NT2/D1 (cell line): ENCODE measurements around the gene TMEM87A.

Experiments
- SUZ12 ChIP-seq: IDR thresholded peaks from 2 replicates; pipeline ENCODE4 v1.6.1; 2011; ENCODE audit not compliant: insufficient read length, insufficient read depth; ENCODE audit errors: extremely low read depth
- YY1 ChIP-seq: IDR thresholded peaks from 2 replicates; pipeline ENCODE4 v1.6.1; 2011; ENCODE audit not compliant: insufficient read length, insufficient read depth
- ZNF274 ChIP-seq: IDR thresholded peaks from 2 replicates; pipeline ENCODE4 v1.6.1; 2011; ENCODE audit warnings: mild to moderate bottlenecking, low read depth, low read length

DNA sequence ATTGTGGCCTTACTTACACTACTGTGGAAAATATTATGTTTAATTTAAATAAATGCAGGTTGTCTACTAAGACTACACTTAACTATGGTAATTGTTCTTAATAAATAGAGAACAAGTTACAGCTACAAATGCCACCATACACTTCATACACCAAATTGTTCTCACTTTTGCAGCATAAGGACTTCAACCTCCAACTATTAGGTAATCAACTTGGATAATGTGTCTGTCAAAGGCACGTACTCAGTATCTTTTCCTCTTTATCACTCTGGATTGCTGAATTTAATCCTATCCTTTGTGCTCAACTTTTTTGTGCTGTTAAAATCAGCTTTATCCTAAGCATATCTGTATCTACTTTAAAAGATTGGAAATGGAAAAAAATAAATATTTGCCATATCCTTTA, 41.6 kb upstream of the TMEM87A start:
- TF ChIP-seq SUZ12 (no peak), YY1 (no peak), ZNF274 (no peak)
